ENCODE measurements around the gene DOCK4.

The DOCK4 gene

DNA sequence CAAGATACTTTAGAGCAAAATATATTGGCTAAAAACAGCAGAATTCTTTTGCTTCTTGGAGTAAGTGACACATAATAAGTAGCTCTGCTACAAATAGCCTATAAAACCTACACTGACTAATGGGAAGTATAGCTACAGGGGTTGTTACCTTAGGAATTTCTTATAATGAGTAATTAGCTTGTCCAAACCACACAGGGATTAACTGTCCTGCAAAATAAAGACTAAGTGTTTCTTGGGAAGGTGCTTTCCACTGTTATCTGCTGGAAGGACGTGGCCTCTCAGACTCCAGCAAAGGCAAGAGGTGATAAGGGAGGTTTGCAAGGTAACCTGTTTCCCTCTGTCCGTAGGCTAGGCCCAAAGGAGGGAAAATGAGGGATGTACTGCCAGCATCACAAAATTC lies 302.4 kb downstream of the DOCK4 start:
- no peak for DNase-seq (ENCODE audit: low read depth in 2 of 2)

DNA sequence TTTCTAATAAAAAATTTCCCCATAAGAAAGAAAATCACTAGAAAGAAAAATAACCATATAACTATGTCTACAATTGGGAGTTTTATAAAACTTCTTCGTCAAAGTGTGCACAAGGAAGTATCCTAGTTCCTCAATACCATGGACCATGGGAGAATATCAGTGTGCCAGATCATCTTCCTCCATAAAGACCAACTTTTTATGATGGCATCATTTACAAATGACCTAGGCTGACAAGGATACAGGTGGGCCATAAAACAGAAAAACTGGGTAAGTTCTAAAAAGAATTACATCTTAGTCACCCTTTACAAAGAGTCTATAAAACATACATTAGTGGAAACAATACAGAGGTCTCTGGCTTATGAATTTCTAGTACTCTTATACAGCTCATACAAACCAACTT lies 303.2 kb downstream of the DOCK4 start:
- no peak for DNase-seq (ENCODE audit: low read depth in 2 of 2)

DNA sequence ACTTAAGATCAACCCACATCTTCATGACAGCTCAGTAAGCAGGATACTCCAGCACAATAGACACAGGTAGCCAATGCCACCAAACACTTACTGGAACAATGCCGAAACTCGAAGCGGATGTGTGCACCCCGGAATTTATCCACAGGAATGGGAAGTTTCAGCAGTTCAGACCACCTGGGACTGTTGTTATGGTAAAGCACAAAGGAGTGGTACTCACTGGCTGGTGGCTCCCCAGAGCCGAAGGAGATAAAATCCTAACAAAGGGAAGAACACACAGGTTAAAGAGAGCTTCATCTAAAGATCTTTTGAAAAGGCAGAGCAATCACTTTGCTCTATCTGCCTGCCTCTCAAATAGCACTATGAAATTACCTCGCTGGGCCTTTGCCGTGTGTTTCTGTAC lies 305.9 kb downstream of the DOCK4 start:
- DNase-seq (ENCODE audit: low read depth in 2 of 2): no peak

DNA sequence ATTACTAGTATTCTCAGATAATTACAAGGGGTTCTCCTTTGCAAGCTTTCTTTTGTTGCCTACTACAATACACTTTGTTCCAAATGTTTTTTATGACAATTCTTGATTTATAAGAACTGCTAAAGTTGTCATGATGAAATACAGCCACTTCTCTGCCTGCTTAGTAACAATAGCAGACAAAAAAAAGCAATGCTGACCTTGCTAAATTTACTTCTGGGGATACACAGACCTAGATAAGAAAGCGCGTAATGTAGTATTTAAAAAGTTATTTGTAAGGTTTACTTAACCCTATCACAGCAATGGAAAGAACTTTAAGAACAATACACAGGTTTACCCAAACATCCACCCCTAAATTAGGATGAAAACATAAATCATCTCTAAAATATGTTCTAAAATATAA lies 311.1 kb downstream of the DOCK4 start:
- DNase-seq (ENCODE audit: low read depth in 2 of 2): no peak

DNA sequence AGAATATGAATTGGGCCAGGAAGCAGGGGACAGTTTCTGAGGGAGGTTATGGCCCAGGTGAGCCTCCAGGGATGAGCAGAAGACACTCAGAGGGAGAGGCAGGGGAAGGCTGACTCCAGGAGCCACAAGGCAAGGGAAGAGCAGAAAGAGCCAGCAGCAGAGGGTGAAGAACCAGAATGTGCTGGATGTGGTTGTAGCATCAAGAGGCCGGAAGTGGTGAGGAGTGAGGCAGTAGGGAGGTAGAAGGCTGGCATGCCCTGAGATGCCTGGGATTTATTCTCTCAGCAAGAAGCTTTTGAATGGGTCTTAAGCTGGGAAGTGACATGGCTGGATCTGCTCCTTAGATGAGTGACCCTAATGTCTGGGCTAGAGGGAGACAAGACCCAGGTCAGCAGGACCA lies 311.7 kb downstream of the DOCK4 start:
- DNase-seq (ENCODE audit: low read depth in 2 of 2): no peak

DNA sequence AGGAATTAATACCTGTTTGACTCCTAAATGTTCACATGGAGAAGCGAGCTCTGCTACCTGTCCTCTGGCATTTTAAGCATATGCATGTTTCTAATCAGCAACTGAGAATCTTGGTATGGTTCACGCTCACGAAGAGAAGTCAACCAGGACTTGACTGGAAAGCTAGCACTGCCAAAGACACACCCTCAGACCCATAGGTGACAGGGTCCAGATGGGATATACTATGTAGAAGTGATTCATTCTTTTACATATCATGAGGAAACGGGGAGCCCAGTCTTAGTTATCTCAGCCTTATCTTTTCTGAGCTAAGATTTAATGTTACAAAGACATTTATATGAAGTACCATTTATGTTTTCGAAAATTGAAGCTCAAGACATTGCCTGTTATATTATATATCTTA lies 313.0 kb downstream of the DOCK4 start:
- no peak for DNase-seq (ENCODE audit: low read depth in 2 of 2)

DNA sequence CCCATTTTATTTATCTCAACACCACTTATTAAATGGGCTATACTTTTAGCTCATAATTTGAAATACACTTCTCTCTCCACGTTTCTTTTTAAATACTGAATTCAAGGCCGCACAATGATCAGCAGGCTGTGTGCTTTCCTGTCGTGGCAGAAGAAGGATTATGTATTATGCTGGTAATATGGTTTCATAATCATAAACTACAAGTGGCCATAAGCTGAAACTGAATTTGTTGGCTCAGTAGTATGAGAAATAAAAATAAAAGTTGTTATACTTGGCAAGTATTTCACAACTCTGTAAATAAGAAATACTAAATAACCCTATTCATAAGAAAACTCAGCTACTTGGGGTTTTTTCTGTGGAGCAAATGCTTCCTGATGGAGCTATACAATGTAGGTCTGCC lies 313.6 kb downstream of the DOCK4 start:
- no peak for DNase-seq (ENCODE audit: low read depth in 2 of 2)

DNA sequence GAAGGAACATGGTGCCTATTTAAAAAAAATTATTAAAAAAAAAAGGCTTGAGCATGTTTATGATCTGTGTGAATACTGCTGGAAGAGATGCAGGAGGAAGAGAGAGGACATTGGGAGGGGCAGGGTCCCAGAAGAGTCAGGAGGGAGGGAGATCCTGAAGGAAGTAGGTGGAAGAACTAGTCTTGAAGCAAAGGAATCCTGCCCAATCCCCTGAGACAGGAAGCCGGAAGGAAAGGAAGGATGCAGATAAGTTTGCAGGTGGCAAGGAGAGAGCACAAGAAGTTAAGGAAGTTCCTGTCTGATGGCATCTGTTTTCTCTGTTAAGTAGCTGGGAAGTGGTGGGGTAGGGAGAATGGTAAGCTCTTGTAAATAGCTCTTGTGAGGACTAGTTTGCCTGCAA lies 318.5 kb downstream of the DOCK4 start:
- no peak for DNase-seq (ENCODE audit: low read depth in 2 of 2)

DNA sequence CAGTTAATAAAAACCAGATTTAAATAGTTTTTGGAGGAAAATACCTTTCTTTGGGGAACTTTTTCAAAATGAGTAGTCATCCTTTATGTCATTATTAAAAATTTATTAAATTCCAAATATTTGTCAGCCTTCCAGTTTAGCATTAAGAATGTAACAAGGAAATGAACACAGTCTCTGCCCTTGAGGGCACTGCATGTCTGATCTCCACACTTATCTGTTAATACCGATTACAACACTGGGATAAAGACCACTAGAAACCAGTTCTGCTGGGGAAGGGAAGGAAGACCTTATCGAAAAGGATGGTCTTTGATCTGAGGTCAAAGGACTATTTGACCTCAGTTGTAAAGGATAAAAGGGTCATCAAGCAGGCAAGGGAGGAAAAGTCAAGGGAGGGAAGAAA lies 320.0 kb downstream of the DOCK4 start:
- no peak for DNase-seq (ENCODE audit: low read depth in 2 of 2)

DNA sequence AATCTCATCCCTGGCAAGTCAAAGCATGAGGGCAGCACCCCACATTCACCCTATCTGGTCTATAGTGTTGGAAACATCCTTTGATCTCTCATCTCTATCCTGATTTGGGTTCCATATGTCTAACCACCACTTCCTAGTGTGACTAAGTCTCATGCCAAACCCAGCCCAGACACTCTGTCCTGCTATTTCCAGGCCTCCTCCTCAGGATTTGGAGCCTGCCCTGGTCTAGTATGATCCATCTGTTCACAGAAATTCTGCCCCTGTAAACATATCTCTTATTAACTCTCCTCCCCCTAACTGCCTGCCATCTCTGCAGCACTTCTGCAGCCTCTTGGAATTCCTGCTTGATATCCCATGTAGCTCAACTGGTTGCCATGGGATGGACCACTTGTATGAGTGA lies 323.0 kb downstream of the DOCK4 start:
- no peak for DNase-seq (ENCODE audit: low read depth in 2 of 2)

DNA sequence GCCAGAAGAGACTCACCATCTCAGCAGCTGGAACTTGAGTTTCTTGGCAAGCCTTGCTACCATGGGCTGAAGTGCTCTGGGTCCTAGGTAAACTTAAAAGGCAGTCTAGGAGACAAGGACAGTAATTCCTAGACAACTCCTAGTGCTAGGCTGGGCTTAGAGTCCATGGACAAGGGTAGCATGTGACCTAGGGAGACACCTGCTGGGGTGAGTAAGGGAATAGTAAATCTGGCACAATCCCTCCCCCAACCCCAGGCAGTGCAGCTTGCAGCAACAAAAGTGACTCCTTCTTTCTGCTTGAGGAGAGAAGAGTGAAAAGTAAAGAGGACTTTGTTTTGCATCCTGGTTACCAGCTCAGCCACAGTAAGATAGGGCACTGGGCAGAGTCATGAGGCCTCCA lies 327.4 kb downstream of the DOCK4 start:
- DNase-seq (ENCODE audit: low read depth in 2 of 2): no peak

DNA sequence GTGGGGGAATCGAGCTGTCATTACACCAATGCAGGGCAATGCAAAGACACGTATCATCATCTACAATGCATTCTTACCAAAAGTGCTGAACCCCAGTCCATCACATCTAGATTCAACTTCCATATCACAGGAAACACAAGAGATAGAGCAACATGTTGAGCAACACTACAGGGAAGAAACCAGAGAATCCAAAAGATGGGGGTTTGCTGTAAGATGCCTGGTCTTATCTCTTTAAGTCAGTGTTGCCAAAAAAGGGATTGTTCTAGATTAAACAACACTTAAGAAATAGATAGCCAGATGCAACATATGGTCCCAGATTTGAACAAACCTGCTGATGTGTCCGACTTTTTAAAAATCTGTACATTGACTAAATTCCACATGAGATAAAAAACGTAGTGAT lies 328.3 kb downstream of the DOCK4 start:
- no peak for DNase-seq (ENCODE audit: low read depth in 2 of 2)

DNA sequence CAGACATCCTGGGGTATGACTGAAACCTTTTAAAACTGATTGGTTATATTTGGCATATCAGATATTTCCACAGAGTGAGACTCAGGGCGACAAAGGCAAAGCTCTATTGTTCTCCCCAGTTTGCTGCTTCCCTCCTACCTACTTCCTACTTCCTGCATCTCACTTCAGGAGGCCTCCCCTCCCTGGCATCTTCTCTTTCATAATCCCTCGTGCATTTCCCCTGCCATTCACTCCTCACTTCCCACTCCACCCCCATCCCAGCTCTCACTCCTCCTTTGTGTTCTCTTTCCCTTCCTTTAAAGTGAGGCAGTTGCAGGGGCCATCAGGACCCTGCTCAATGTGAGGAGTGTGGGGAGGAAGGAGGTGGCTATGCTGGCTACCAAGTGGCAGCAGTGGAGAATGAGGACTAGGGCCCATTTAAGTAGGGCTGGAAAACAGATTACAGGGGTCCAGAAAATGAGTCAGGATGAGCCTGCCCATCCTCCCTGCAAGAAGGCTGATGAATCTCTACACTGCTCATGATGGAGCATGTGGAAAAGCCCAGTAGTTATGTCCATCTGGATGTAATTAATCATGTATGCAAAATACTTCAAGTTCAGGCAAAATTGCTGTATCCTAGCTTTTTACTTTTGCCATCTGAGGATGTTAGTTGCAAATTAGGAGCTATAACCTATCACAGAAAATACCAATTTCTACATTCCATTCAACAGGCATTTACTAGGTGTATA lies 332.1 kb downstream of the DOCK4 start:
- no peak for DNase-seq (ENCODE audit: low read depth in 2 of 2)

DNA sequence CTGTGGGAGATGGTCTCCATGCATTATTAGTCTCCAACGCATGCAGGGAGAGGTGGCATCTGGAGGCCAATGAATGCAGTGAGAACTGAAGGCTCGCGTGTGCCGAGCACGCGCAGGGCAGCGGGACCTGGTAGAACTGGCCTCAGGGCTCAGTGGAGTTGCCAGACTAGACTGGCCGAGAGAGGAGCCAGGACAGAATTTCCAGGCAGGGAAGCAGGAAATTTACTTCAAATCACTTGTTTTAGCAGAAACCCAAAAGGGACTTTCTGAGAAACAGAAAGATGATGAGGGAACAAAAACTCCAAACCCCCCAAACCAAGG lies 332.9 kb downstream of the DOCK4 start:
- DNase-seq (ENCODE audit: low read depth in 2 of 2): no peak

DNA sequence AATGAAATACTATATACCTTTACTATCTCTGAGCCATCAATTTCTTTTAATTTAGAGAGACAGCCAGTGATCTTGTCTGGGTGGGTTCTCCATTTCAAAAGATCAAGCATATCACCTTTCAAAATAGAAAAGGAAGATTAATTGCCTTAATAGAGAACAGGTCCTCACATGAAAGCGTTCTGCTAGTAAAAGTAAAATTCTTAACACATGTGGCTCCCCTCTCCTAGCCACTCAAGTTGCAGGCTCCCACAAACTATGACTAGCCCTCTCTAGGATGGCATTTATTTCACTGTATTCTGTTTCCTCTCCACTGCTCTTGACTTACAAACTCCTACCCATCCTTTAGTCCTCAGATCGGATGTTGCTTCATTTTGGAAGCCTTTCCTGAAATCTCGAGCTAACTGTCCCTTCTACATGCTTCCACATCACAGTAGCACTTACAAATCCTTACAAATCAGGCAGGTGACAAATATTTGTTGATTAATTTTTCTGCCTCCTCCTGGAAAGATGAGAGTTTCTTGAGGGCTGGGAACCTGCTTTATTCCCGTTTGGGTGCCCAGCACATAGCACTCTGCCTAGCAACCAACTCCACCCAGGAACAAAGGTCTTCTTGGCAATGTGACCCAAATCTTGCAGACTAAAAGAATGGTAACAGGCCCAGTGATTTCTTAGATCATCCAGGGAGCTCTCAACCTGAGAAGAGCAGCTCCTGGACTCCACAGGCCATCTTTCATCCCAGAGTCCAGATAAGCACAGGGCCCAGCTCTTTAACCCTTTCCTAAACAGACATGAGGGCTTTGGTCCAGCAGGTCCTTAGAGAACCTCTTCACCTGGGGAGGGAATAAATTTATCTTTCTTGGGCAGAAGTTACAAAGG lies 333.5 kb downstream of the DOCK4 start:
- no peak for DNase-seq (ENCODE audit: low read depth in 2 of 2)

DNA sequence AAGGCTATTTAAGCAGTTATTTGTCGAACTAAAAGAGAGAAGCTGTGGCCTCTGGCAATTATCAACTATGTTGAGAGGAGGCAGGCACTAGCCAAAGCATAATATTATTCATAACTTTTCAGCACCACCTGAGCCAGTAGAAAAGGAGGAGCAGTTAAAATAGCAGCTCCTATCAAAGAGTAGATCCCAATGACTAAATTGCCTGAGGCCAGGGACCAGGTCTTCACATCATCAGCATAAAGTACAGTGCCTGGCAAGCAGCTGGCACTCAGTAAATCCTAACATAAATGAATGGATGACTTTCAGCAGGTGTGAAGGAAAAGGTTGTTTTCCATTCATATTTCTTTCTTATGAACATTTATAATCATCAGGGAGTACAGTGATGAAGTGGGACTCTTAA lies 334.9 kb downstream of the DOCK4 start:
- DNase-seq (ENCODE audit: low read depth in 2 of 2): no peak

DNA sequence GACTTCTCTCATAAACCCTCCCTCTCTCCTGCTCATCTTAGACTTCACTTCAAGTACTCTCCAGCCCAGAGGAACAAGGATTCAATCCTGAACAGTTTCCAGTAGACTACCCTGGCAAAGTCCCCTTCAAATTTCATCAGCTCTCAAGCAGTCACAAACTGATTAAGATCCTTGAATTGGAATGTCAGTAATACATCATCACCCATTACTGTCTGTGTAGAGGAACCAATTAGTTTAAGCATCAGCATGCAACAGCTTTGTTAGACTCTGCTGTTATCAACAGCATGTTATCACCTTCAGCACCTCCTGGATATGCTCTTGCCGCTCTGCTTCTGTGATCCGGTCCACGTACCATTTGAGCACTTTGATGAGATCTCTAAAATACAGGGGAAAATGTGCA lies 336.9 kb downstream of the DOCK4 start:
- DNase-seq (ENCODE audit: low read depth in 2 of 2): no peak

DNA sequence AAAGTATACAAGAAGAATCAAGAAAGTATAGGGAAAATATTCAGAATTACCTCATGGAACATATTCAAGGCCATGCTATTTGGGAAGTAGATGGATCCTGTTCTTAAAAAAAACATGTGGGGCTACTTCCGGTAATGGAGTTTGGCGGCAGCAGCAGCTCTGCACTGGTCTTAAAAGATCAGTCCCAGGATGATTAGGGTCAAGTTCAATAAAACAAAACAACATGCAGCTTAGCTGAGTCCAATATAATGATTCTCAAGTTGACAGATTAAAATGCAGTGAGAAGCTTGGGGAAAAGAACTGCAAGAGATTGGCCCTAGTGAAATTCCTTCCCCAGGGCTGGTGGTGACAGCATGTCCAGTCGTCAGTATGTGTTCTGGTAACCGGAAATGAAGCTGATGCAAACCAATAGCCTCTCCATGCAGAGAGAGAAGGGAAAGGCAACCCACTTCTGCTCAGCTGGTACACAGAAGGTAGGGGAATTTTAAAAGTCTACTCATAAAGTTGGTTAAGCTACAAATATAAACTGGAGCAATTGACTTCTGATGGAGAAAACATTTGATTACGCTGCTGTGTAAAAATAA lies 338.8 kb downstream of the DOCK4 start:
- DNase-seq (ENCODE audit: low read depth in 2 of 2): no peak

DNA sequence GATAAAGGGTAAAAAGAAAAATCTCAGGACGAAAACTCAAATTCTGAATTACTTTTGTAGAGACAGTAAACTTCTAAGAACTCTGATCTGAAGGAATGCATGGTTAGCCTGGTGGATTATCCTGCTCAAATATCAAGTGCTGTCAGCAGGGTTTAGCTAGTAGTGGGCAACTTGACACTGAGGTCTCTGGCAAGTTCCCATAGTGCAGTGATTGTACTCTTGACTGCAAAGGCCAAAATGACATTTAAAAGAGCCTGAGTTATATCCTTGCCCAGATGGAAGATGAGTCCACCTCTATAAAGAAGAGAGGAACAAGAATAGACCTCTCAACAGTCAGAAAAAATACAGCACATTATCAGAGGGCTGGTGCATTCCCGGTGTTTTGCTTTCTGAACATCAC lies 339.4 kb downstream of the DOCK4 start:
- no peak for DNase-seq (ENCODE audit: low read depth in 2 of 2)

DNA sequence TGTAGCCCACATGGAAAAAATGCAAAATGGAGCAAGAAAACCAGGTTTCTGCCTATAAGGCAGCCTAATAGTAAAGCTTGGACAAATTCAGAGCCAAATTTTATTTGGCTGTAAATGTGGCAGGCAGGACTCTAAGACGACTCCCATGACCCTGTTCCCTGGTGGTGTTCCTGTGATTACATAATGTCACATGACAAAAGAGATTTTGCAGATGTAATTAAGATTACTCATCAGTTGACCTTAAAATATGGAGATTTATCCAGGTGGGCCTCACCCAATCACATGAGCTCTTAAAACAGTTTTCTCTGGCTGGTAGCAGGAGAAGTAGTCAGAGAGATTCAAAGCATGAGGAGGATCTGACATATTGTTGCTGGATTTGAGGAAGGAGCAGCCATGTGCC lies 340.8 kb downstream of the DOCK4 start:
- no peak for DNase-seq (ENCODE audit: low read depth in 2 of 2)

DNA sequence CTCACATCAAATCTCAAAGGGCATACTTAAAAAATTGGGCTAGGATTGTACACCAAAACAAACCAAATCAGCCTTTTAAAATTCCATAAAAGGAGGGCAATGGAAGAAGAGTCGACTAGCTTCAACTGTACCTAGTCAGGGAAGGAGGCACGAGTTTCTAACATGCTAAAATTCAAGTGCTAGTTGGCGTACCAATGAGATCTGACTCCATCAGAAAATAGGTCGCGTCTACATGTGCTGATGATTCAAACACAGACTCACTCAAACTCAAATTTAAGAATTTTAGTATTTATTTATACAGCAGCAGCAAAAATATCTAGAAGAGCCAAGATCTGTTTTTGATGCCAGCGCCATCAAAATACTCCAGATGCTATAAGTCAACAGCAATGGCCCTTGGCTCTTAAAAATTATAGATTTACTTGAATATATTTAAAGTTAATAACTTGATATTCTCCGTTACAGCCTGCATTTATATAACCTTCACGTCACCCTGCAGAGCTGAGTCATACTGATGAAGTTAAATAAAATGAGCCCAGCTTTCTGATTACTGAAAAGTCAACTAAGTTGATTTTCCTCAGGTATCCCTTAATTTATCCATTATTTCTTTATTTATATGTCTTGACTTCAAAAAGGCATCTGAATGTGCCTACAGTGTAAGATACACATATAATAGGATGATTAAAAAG lies 341.8 kb downstream of the DOCK4 start:
- DNase-seq (ENCODE audit: low read depth in 2 of 2): no peak

DNA sequence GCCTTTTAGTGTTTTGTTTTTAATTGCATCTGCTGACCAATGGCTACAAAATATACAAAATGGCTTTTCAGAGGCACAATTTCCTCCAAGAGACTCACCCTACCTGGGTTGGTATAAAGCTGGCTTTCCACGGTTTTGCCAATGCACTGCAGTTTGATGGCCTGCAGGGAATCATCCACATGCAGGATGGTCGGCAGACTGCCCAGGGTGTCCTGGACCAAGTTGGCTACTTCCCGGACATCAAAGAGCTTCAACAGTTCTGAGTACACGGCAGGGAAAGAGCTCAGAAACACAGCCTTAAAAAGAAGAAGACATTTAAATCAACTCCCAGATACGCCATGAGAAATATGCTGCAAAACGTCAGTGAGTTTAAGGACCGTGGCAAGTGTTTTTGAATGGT lies 342.9 kb downstream of the DOCK4 start:
- no peak for DNase-seq (ENCODE audit: low read depth in 2 of 2)

DNA sequence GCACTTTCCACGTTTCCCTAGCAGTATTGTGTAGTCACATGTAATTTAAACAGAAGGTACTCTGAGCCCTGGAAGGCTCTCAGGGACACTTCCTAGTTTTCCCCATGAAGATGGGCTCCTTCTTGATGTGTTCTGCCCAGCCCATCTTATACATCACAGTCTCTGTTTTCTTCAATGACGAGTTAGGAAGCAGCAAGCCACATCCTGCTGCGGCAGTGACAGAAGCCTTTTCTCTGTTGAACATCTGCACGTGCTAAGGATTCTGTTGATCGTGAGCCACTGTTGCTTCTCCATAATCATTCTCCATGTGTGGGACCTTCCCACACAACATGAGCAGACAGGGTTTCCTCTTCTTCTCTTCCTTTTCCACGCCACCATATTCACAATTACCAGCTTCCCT lies 346.0 kb downstream of the DOCK4 start:
- DNase-seq (ENCODE audit: low read depth in 2 of 2): no peak
